DND-41 (cell line): ENCODE measurements around the gene PRRX2.

Experiments used
- ATAC-seq: fragments of 200-7000 bp; cut with Tn5 transposase; 3 replicates; pipeline ENCODE4 v1.9.1; 2021; ENCODE audit warnings: low read depth; ENCODE audit not compliant: insufficient read depth
- DNase-seq: peaks from one replicate; pipeline ENCODE4 v3.0.0-alpha.2; 2020
- H2AFZ ChIP-seq: 2 replicates; pipeline ENCODE4 v1.6.0; 2012; ENCODE audit warnings: low read depth, low read length
- H3K27ac ChIP-seq: 2 replicates; pipeline ENCODE4 v1.5.1; 2012; ENCODE audit warnings: low read length, inconsistent platforms
- H3K27me3 ChIP-seq: fragments of 200-600 bp; sonication (generic); 2 replicates; pipeline ENCODE4 v1.6.0; 2012; ENCODE audit warnings: low read length, mild to moderate bottlenecking, inconsistent platforms; ENCODE audit not compliant: insufficient read depth, poor library complexity
- H3K36me3 ChIP-seq: 2 replicates; pipeline ENCODE4 v1.5.1; 2012; ENCODE audit warnings: low read length, inconsistent platforms; ENCODE audit not compliant: insufficient read depth
- H3K4me1 ChIP-seq: 2 replicates; pipeline ENCODE4 v1.5.1; 2012; ENCODE audit warnings: mild to moderate bottlenecking, low read length; ENCODE audit not compliant: insufficient read depth
- H3K4me2 ChIP-seq: 2 replicates; pipeline ENCODE4 v1.6.0; 2012; ENCODE audit warnings: mild to moderate bottlenecking, moderate library complexity, low read length, inconsistent platforms; ENCODE audit not compliant: insufficient read depth
- H3K4me3 ChIP-seq, 2 experiments: fragments of 200-600 bp in 1 of 2; shearing (Covaris generic) in 1 of 2; 2 replicates each; pipeline ENCODE4 v1.5.1; 2012 to 2016; ENCODE audit warnings: inconsistent platforms in 2 of 2, low read length in 2 of 2, mild to moderate bottlenecking in 2 of 2, low read depth in 1 of 2, moderate library complexity in 1 of 2
- H3K79me2 ChIP-seq: 2 replicates; pipeline ENCODE4 v1.6.0; 2012; ENCODE audit warnings: low read length, inconsistent platforms; ENCODE audit not compliant: insufficient read depth
- H3K9ac ChIP-seq: 2 replicates; pipeline ENCODE4 v1.6.0; 2012; ENCODE audit warnings: low read depth, mild to moderate bottlenecking, inconsistent platforms, low read length, moderate library complexity
- H3K9me3 ChIP-seq: 2 replicates; pipeline ENCODE4 v1.5.1; 2012; ENCODE audit warnings: low read length, moderate library complexity, mild to moderate bottlenecking, inconsistent platforms; ENCODE audit not compliant: insufficient read depth, severe bottlenecking
- H4K20me1 ChIP-seq: 2 replicates; pipeline ENCODE4 v1.6.0; 2012; ENCODE audit warnings: low read length; ENCODE audit not compliant: insufficient read depth
- CTCF ChIP-seq: IDR thresholded peaks from 2 replicates; pipeline ENCODE4 v1.5.1; 2012; ENCODE audit warnings: borderline replicate concordance, low read length, moderate library complexity, mild to moderate bottlenecking; ENCODE audit not compliant: poor library complexity, severe bottlenecking; ENCODE audit errors: extremely low read depth
- EZH2 ChIP-seq: IDR thresholded peaks from 3 replicates; pipeline ENCODE4 v1.6.1; 2012; ENCODE audit warnings: borderline replicate concordance, low read depth, mild to moderate bottlenecking, moderate library complexity, low read length, inconsistent platforms; ENCODE audit not compliant: severe bottlenecking

PRRX2 gene

DNA sequence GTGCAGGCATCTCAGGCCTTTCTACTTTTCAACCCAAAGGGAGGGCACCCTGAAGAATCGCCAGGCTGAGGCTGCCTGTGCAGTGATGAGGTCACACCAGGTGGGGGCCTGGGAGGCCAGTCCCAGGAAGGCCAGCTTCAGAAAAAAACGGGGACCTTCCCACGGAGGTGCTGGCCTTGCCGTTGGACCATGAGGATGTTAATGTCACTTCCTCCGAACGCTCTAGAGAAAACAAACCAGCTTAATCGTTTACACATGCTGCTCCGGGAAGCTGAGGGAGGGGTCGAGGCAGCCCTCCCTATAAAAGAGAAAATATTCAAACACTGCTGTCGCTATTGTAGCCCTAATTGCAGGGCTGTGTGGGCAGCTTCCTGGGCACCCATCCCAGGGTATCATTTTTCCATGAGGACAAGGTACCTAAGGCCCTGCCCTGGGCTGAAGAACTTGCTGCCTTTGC, 60.4 kb downstream of the PRRX2 start:
- Histone ChIP-seq H3K27me3 (no peaks in the 10 kb centered on the region), H3K4me1 (no peaks in the 10 kb centered on the region), H2AFZ (no peak overlapping the region), H4K20me1 (no peaks in the 10 kb centered on the region), H3K36me3 (no peaks in the 10 kb centered on the region), H3K9ac (no peak overlapping the region), H3K9me3 (no peaks in the 10 kb centered on the region), H3K4me2 (no peak overlapping the region), H3K4me3 (no peak overlapping the region), H3K79me2 (no peaks in the 10 kb centered on the region), H3K27ac (no peak overlapping the region)
- TF ChIP-seq EZH2 (no peak), CTCF (no peak)
- no peak for ATAC-seq
- DNase-seq, result no peak

DNA sequence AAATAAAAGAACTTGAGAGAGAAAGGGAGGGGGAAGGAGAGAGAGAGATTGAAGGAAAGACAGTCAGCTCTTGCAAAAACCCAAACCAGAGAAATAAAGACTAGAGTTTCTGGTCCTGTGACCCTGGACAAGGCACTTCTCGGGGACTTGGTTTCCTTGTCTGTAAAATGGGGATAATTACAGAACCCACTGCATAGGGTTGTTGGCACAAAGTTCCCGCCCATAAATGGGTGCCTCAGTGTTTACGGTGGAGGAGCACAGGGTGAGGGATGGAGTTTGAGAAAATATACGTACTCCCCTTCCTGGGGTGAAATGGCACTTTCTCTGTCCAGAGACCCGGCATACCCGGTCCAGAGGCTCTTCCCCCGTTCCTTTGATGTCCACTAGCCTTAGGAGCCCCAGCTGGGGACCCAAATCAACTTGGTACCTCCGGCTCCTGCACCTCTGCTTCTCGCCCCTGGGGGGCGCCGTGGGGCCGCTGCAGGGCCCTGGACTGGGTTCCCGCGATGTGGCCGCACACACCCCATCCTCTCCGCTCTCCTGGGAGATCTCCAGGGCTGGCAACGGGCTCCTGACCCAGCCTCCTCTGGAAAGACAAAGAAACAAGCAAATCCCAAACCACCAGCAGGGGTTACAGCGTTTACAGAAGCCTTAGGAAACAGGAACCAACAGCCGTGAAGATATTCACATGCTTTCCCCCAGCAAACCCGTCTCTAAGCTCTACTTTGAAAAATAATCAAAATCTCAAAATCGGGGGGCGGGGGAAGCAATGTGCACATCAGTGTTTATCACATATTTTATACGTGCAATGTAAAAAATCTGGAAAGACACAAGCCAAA, 61.1 kb downstream of the PRRX2 start:
- ATAC-seq (peak; percentile 75), DNase-seq (peak; percentile 47)
- H3K27me3 ChIP-seq, result no peaks in the 10 kb centered on the region
- H2AFZ ChIP-seq, result no peak overlapping the region
- no peaks in the 10 kb centered on the region for H4K20me1 ChIP-seq
- no peak overlapping the region for H3K9ac ChIP-seq
- no peaks in the 10 kb centered on the region for H3K9me3 ChIP-seq
- no peaks in the 10 kb centered on the region for H3K79me2 ChIP-seq
- no peak overlapping the region for H3K4me3 ChIP-seq
- no peaks in the 10 kb centered on the region for H3K36me3 ChIP-seq
- H3K27ac ChIP-seq, result no peak overlapping the region
- H3K4me2 ChIP-seq, result no peak overlapping the region
- peak; percentile 67 for TF ChIP-seq CTCF
- no peak for TF ChIP-seq EZH2
- H3K4me1 ChIP-seq, result no peaks in the 10 kb centered on the region

DNA sequence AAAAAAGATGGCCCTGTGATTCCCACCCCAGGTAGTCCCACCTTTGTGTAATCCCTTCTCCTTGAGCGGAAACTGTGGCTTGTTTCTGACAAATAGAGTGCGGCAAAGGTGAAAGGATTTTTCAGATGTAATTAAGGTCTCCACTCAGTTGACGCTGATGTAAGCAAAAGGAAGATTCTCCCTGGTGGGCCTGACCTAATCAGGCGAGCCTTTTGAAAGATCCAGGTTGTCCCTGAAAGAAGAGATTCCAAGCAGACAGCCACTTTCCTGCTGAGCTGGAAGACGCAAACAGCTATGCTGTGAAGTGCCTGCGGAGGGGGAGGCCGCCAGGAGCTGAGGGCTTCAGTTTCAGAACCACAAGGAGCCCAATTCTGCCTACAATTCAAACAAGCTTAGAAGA, 63.3 kb downstream of the PRRX2 start:
- H3K4me1 ChIP-seq, result no peaks in the 10 kb centered on the region
- no peaks in the 10 kb centered on the region for H3K36me3 ChIP-seq
- H3K4me2 ChIP-seq, result no peak overlapping the region
- H3K79me2 ChIP-seq, result no peaks in the 10 kb centered on the region
- no peak overlapping the region for H3K4me3 ChIP-seq
- no peak overlapping the region for H3K9ac ChIP-seq
- H3K9me3 ChIP-seq, result no peaks in the 10 kb centered on the region
- no peaks in the 10 kb centered on the region for H4K20me1 ChIP-seq
- no peak for DNase-seq
- TF ChIP-seq EZH2 (no peak), CTCF (no peak)
- no peaks in the 10 kb centered on the region for H3K27me3 ChIP-seq
- H3K27ac ChIP-seq, result no peak overlapping the region
- no peak for ATAC-seq
- no peak overlapping the region for H2AFZ ChIP-seq
